MM.1S (cell line): ENCODE measurements around the gene CCDC66.

Experiments
- CTCF ChIP-seq: fragments of 300-600 bp; sonication (generic); IDR thresholded peaks from 2 replicates; pipeline ENCODE4 v1.5.1; 2016; ENCODE audit warnings: antibody characterized with exemption, low read length, mixed read lengths
- EZH2 ChIP-seq: fragments of 300-600 bp; sonication (generic); optimal IDR thresholded peaks from 2 replicates; pipeline ENCODE3; 2017; ENCODE audit warnings: low read depth, mild to moderate bottlenecking, antibody characterized with exemption, low read length, mixed read lengths

- TF ChIP-seq CTCF, result no peak
- no peak for TF ChIP-seq EZH2
Observed at GRCh38 chr3:56655709-56656108, 98.7 kb downstream of the CCDC66 start.
